HG03159 (cell line): ENCODE measurements around the gene IFT122.
A peak's percentile ranks its signal among the peaks of the same experiment; 100 is the strongest.

Source experiments
- ATAC-seq: cut with Tn5 transposase; IDR thresholded peaks from one replicate; pipeline ENCODE4 v1.9.1; 2021; ENCODE audit warnings: mild to moderate bottlenecking, moderate library complexity; ENCODE audit not compliant: unreplicated experiment

Gene IFT122

DNA sequence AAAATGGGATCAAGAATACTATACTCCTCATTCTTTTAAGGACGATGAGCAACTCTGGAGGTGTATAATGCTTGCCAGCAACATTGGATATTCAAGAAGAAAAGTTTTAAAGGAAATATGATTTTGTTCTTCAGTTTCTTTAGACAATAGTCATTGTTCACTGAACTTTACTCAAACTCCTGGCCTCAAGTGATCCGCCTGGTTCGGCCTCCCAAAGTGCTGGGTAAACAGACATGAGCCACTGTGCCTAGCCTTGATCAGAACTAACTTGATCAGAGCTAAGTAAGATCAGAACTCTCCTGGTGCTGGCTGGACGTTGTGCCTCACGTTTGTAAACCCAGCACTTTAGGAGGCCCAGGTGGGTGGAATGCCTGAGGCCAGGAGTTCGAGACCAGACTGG is 24.2 kb upstream of the IFT122 start:
- no peak for ATAC-seq

DNA sequence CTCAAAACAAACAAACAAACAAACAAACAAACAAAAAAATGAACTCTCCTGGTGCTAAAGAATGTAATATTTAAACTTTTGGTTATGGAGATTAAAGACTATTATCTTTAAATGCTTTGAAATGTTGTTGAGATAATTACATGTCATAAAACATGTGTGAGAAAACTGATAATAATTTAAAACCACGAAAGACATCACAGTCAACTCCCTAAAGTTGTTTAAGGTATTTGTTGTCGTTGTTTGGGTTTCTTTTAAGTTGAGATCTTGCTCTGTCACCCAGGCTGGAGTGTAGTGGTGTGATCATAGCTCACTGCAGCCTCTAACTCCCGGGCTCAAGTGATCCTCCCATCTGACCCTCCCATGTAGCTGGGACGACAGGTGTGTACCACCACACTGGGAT is 23.6 kb upstream of the IFT122 start:
- no peak for ATAC-seq

DNA sequence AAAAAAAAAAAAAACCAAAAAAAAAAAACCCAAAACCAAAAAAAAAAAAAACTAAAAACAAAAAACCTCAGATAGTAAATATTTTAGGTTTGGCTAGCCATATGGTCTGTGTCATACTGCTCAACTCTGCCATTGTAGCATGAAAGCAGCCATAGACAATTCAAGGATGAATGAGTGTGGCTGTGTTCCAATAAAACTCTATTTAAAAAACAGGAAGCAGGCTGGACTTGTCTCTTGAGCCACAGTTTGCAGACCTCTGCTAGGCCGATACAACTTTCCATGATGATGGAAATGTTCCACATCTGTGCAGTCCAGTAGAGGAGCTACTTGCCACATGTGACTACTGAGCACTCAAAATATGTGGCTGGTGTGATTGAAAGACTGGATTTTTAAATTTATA is 22.7 kb upstream of the IFT122 start:
- ATAC-seq, result no peak

DNA sequence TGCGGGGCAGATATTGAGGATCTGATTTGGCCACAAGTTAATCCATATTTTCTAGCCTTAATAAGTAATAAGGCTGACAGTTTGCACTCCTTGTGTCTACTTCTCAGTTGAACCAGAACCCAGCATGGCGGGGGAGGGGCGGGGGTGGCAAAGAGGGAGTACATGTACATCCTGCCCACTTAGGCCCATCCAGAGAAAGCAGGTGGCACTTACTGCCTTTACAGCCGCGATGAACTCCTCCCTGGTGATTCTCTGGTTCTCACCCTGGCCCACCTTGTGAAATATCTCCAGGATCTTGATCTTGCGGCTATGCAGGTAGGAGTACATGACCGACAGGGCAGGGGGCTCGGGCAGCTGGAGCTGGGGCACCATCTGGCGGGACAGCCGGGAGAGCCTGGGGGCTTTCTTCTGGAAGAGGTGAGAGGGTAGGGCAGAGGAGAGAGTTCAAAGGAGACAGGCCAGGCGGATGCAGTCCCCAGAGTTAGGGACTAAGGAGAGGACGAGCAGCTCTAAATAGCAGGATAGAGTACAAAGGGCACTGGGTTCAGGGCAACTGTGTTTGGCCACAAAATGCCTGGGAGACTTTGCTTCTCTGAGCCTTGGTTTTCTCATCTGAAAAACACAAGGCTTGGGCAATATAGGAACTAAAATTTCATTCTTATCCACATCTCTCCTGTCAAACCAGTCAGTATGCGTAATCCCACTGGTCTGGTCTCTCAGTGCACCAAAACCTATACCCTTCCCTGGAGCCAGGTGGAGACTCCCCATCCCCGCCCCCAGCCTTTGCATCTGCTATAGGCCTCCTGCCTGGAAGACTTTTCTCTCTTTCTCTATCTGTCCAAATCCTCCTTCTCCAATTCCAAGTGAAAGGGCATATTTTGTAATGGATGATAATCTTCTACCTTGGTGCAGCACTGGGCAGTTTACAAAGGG is 21.7 kb upstream of the IFT122 start:
- no peak for ATAC-seq

DNA sequence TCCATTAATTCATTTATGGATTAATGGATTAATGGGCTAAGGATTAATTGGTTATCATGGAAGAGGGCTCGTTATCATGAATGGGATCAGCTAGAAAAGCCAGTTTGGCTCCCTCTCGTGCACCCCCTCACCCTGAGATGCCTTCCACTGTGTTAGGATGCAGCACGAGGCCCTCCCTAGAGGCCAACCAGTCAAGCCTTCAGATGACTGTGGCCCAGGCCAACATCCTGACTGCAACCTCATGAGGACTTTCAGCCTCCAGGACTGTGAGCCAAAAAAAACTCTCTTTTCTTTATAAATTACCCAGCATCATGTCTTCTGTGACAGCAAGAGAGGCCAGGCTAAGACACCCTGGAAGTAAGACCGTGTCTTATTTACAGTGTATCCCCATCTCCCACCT is 20.5 kb upstream of the IFT122 start:
- no peak for ATAC-seq

DNA sequence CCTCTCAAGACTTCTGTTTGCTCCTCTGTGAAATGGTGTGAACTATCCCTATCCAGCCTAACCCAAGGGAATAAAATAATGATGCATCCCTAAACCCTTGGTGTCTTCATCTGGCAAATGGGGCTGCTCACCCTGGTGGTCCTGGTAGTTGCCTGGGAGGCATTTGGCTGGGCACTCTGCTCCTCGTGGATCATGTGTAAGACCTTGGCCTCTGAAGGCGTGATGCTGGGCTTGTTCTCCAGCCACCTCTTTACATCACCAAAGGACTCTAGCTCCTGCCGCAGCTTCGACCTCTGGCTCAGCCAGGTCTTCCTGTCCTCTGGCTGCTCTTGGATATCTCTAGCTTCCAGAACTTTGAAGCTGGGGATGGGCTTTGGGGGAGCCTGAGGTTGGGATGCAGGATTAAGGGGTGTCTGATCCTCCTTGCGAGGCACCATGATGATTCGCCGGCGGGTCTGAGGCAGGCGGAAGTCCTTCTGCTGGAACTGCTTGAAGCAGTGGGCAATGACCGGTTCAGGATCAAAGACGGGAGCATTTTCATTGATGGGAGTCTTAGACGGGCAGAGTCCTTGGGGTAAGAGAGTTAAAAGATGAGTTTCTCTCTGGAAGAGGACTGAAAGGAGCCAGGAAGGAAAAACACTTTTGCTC is 18.7 kb upstream of the IFT122 start:
- no peak for ATAC-seq

DNA sequence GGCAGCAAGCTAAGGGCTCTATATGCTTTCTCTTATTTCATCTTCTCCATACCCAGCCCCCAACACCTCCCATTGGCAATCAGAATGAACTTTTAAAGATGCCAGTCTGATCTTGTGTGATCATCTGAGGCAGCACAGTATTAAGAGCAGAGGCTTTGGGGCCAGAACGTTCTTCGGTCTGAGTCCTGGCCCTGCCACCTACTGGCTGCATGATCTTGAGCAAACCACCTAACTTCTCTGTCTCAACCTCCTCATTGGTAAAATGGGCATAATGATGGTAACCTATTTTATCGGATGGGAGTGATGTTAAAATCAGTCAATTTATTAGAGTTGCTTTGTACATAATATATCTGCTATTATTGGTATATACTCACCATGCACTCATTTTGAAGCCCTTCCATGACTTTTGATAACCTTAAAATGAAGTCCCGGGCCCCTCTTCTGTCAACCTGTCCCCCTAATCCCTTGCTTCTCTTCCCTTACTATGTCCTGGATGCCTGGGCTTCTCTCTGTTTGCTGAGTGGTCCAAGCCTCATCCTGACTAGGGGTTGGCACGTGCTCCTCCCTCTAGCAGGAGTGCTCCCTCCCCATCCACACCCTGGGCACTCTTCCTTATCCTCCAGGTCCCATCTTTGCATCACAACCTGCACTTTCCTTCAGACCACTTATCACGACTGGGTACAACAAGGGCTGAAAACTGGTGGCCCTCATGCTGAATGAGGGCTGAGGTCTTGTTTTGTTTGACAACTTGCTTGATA is 17.9 kb upstream of the IFT122 start:
- ATAC-seq, result no peak

DNA sequence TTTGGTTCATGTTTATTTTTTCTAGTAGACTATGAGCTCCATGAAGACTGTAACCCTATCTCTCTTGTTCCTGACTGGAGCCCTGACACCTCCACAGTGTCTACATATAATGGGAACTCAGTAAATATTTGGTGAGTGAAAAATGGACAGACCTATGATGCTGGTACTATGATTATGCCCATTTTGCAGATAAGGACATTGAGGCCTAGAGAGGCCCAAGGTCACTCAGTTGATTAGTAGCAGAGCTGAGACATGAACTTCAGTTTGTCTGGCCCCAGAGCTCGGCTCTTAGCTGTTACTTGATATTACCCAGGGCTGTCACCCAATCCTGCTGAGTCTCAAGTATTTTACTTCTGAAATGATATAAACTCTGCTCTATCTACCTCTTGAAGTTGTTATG is 17.1 kb upstream of the IFT122 start:
- no peak for ATAC-seq

DNA sequence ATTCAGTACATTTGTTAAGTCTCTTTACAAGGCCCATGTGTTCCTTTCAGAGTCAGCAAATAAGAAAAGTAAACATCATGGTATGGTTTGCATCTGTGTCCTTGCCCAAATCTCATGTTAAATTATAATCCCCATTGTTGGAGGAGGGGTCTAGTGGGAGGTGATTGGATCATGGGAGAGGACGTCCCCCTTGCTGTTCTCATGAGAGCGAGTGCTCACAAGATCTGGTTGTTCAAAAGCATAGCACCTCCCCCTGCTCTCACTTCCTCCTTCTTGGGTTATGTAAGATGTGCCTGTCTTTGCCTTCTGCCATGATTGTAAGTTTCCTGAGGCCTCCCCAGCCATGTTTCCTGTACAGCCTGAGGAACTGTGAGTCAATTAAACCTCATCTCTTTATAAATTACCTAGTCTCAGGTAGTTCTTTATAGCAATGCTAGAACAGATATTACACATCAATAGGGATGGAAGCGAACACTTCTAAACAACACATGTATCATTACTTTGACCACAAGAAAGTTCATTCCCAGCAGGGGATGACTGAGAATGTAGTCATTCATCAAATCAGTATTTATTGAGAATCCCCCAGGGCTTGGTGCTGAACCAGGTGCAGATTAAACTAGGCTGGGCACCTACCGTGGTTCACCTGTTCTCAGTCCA is 15.7 kb upstream of the IFT122 start:
- ATAC-seq, result no peak

DNA sequence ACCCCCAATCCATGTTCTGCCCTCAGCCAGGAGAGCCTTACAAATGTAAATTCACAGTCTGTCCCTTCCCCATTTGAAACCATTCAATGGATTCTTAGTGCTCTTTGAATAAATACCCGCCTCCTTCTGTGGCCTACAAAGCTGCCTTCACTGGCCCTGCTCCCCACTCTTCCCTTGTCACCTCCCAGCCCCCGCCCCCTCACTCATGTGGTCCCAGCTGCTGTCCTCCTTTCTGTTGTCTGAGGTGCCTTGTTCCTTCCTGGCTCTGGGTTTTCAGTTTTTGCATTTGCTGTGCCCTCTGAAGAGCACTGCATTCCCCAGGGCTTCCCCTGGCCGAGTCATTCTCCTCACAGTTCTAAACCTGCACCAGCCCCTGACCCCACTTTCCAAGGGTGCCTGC is 14.8 kb upstream of the IFT122 start:
- no peak for ATAC-seq

DNA sequence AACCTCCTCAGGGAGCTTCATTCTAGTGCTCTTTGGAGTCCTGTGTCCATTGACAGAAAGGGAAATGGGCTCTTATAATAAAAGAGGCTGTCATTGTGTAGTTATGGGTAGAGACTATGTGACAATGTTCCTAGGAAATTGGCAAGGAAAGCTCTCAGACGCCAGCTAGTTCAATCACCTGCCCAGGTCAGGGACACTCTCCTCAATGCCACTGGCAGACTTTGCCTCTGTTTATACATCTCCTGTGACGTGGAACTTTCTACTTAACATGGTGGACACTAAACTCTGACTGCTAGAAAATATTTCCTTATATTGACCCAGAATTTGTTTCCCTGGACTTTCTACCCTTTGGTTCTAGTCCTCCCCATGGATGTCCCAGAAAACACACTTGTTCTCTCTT is 14.4 kb upstream of the IFT122 start:
- ATAC-seq, result no peak

DNA sequence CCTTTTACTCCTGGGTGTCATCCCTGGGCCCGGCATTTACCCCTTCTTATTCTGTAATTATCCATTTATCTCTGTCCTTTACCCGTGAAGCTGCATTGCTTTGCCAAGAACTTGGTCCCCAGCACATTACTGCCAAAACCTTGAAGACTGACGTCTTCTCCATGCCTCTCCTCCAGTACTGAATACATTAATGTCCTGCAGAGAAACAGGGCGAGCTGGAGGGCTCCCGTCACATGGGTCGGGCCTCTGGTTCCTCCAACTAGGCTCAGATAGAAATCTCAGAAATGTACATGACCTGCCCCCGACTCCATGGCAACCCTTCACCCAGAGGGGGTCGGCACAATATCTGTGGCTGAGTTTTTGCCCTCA is 12.0 kb upstream of the IFT122 start:
- ATAC-seq, result no peak

DNA sequence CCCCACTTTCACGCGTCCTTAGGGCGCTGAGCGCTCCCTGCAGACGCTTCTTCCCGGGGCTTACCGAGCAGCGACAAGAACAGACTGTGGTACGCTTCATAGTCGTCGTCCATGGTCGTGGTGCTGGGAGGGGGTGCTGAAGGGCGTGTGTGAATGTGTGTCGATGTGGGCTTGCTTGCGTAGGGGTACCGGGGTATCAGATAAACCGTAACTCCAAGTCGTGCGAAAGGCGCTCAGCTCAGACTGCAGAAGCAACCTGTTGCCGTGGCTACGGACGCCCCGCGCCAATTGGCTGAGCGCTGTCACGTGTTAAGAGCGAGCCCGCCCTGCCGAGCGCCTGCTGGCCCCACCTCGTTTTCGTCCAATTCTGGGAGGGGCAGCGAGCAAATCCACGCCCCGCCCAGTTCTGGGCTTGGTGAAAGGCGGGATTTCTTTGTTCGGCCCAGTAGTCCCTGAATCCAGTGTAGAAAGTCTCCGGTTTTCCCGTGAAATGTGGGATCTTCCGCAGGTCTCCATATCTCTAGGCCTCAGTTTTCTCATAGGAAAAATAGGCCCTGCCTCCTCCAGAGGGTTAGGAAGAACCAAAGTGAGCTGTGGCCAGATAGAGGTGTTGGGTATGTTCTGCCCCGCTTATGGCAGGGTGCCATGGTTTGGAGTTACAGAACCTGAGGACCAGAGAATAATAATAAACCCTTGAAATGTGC is 11.5 kb upstream of the IFT122 start, which contains the start of gene EFCAB12:
Gene EFCAB12, minus strand, starts transcription at position 261 of the 704 bp plus-strand sequence. Its CDS starts 148 bp downstream, at position 113.
- peak; percentile 88 for ATAC-seq

DNA sequence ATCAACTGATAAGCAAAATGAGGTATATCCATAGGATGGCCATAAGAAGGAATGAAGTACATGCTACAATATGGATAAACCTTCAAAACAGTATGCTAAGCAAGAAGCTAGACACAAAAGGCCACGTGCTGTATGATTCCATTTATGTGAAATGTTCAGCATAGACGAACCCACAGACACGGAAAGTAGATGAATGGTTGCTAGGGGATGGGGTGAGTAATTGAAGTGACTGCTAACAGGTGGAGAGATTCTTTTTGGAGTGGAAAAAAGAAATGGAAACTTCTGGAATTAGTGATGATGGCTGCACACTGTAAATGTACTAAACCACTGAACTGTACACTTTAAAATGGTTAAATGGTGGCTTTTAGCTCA is 11.0 kb upstream of the IFT122 start:
- ATAC-seq, result no peak

DNA sequence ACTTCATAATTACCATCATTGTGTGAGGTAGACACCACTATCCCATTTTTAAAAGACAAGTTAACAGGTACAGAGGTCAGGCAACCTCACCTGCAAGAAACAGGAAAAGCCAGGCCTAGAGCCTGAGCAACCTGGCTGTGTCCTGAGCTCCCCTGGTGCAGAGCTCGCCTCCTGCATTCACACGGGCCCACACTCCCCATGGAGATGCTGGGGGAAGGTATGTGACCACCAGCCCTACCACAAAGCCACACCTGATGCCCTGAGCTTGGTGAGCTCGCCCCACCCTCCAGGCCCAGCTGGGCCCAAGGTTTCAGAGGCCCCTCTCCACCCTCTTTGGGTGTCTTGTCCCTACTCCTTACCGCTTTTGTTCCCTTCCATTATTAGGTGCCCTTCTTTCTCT is 10.4 kb upstream of the IFT122 start:
- ATAC-seq, result no peak

DNA sequence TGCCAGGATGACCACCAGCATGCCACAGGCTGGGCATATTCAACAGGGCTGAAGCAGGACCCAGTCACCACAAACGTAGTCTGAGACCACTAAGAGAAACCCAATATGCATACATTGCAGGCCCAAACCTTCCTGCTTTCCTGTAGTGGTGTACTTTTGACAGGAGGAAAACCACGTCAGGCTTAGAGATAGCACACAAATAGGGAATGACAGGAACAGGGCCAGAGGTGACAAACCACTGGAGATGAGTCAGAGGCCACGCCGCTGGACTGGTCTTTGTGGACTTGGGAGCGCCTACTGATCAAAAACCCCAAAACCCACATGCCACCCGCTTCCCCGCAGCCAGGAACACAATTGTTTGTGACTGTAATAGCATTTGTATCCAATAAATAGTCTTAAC is 8.0 kb upstream of the IFT122 start:
- ATAC-seq, result no peak

DNA sequence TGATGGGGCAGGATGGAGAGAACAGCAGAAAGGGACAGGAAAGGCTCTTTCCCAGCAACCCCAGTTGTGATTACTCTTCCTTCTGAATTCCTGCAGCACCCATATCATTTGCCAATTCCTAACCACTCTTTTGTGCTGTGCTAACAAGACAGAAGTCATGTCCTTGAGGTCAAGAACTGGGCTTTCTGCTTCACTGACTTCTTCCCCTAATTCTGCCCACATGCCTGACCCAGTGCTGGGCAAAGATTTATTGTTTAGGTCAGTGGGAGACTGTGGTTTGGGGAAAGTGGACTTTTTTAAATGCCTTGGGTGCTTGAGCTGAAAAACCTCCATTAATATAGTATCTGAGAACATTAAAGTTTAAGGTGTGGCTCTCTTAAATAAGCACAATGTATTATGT is 7.4 kb upstream of the IFT122 start:
- no peak for ATAC-seq

DNA sequence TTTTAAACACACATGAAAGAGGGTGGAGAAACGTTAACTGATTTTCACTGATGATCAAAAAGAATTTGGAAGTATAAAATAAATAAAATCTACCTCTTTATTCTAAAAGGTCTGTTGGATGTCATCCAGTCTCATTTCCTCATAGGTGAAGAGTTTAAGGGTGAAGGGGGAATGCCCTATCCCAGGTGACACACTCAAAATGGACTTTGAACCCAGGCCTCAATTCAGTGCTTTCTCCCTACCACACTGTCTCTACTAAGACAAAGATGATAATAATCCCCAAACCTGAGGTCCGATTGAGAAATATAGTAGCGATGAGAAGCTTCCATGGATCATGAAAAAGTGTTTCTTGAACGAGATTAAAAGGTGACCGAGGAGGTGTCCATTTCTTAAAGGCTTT is 6.5 kb upstream of the IFT122 start:
- no peak for ATAC-seq

DNA sequence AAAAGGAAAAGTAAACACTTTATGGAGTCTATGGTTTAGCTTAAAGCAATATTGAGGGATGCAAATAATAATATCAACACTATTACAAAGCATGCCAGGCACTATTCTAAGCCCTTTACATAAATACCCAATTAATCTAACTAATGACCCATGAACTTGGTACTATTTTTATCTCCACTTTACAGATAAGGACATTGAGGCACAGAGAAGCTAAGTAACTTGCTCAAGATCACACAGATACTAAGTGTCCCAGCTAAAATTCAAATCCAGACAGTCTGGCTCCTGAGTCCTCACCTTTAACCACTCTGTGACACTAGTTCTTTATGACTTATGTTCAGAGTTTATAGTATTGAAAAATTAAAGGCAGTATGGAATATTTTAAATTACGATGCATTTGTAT is 5.9 kb upstream of the IFT122 start:
- no peak for ATAC-seq

DNA sequence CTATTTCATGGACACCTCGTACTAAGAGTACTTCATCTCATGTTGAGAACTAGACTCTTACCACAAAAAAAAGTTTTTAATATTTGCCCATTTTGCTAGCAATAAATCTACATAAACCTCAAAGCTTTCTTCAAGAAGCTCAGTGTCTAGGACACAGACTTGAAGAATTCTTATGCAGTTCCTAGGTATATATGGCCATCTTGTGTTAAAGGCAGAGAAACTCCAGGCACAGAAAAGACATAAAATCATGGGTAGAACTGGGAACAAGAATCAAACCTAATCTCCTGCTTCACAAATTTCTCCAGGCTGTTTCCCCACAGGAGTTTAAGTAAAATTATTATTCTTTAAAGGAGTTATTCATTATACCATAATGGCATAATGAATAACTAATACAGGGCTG is 4.7 kb upstream of the IFT122 start:
- ATAC-seq, result no peak
